Measurements from ENCODE around the gene ANKRD13D. TPM values are rescaled to one million over a fixed set of nuclear protein-coding genes. Genes with fewer than 3 reads are reported as not detected.

The ANKRD13D gene
- total and polyA plus RNA-seq, 2 of the 8 experiments (the other 6 are each of a cell fraction or from before 2014, with no cell fraction given), result 24.9 to 26.5 TPM

- Histone ChIP-seq H2AFZ (ENCODE audit: low read length) (no peak overlapping the region), H3K23me2 (ENCODE audit: low read depth, low read length) (no peaks in the 10 kb centered on the region), H4K8ac (ENCODE audit: extremely low read depth, insufficient read depth, low read length) (no peak overlapping the region; the same call in 1 of the 2 replicates), H3K18ac (ENCODE audit: extremely low read depth, low read length) (no peak overlapping the region), H3K56ac (replicated peaks; ENCODE audit: insufficient read length, low read depth, low read length) (no peak overlapping the region), H3K4me1 (replicated peaks in 1 of 4; ENCODE audit: control insufficient read depth in 3 of 4, insufficient read depth in 4 of 4, low read length in 3 of 4) (no peaks in the 10 kb centered on the region), H3K9ac (replicated peaks in 1 of 4; ENCODE audit: extremely low read depth in 1 of 4, low read depth in 3 of 4, low read length in 3 of 4) (no peak overlapping the region), H4K20me1 (replicated peaks in 1 of 2; ENCODE audit: control insufficient read depth in 1 of 2, insufficient read depth in 2 of 2, low read length in 2 of 2) (no peaks in the 10 kb centered on the region), H4K91ac (replicated peaks; ENCODE audit: insufficient read length, low read length) (no peak overlapping the region), H3K27me3 (replicated peaks in 1 of 4; ENCODE audit: control insufficient read depth in 3 of 4, extremely low read depth in 1 of 4, insufficient read depth in 3 of 4, low read length in 3 of 4) (no peaks in the 10 kb centered on the region), H3K4me2 (ENCODE audit: insufficient read depth in 1 of 2, low read depth in 2 of 2, low read length in 2 of 2) (no peak overlapping the region), H2BK20ac (ENCODE audit: low read length) (no peak overlapping the region), H2AK5ac (ENCODE audit: low read depth, low read length) (no peak overlapping the region), H2BK120ac (replicated peaks; ENCODE audit: low read depth, low read length) (no peak overlapping the region), H3K27ac (ENCODE audit: low read depth, low read length) (no peak overlapping the region), H3K9me3 (ENCODE audit: insufficient read depth in 2 of 2, low read depth in 1 of 2, low read length in 1 of 2) (no peaks in the 10 kb centered on the region), H4K5ac (ENCODE audit: insufficient read length, low read depth, low read length) (no peak overlapping the region), H3K79me2 (ENCODE audit: control insufficient read depth in 1 of 2, insufficient read depth in 2 of 2, low read length in 2 of 2) (no peaks in the 10 kb centered on the region), H2BK12ac (ENCODE audit: low read depth, low read length) (peak overlapping the region; percentile 62; the same call in 1 of the 2 replicates), H3K79me1 (ENCODE audit: low read depth, low read length) (no peaks in the 10 kb centered on the region; the same call in 1 of the 2 replicates), H3K4ac (replicated peaks; ENCODE audit: insufficient read length, low read depth, low read length) (no peak overlapping the region), H3K14ac (ENCODE audit: insufficient read length) (no peak overlapping the region), H2BK15ac (ENCODE audit: low read length) (0 out of 2 replicates have a peak overlapping the region, but pooled peaks have one; percentile 25), H3K36me3 (ENCODE audit: control insufficient read depth in 2 of 4, insufficient read depth in 4 of 4, low read length in 3 of 4) (no peaks in the 10 kb centered on the region), H2BK5ac (ENCODE audit: low read depth, low read length) (no peak overlapping the region), H3K23ac (ENCODE audit: insufficient read length) (no peak overlapping the region), H3K4me3 (ENCODE audit: extremely low read depth in 1 of 4, insufficient read depth in 2 of 4, low read depth in 3 of 4, low read length in 4 of 4) (no peak overlapping the region)
- CTCF ChIA-PET (ENCODE audit: partially characterized antibody), result interaction anchor here (0.7 to 4.7 kb wide), 36 partner anchors 10 to 281 kb away, joined by 3 to 55 read pairs (median 6); partner anchors contain the start of genes CLCF1, PPP1CA and RAD9A
- peak in 2 of 3 experiments; percentile 68 to 86; a peak in 3 of 4 replicates for TF ChIP-seq CTCF (IDR thresholded peaks at IDR 0.05; ENCODE audit: control extremely low read depth in 1 of 3, insufficient read depth in 1 of 3, low read depth in 1 of 3, low read length in 3 of 3)
- no peak for TF ChIP-seq SUZ12 (IDR thresholded peaks at IDR 0.05; ENCODE audit: low read length)
- TF ChIP-seq CBX5 (IDR thresholded peaks at IDR 0.05; ENCODE audit: low read depth, low read length), result no peak
- peak; percentile 55 to 63 for TF ChIP-seq RAD21 (IDR thresholded peaks at IDR 0.05 in 1 of 2, conservative IDR thresholded peaks at IDR 0.05 in 1 of 2; ENCODE audit: low read depth in 2 of 2, low read length in 2 of 2)
- no peak for TF ChIP-seq NRF1 (IDR thresholded peaks at IDR 0.05; ENCODE audit: low read depth, low read length)
- no peak for TF ChIP-seq KDM4A (IDR thresholded peaks at IDR 0.05; ENCODE audit: low read depth, low read length, severe bottlenecking)
- peak; percentile 94 for TF ChIP-seq SP1 (IDR thresholded peaks at IDR 0.05; ENCODE audit: low read depth, low read length)
- 80% methylated on average over 7 of the region's 7 CpGs; no CpG with 5 or more reads in 1 of the 2 experiments for WGBS, 2 experiments (ENCODE audit: extremely low coverage in 1 of 2, insufficient coverage in 1 of 2, insufficient read length in 1 of 2, insufficient replicate concordance in 2 of 2, low coverage in 1 of 2, low lambda C conversion rate in 2 of 2, missing lambda C conversion rate in 1 of 2)
- peak; percentile 19 for FAIRE-seq
- DNase-seq (ENCODE audit: low read depth in 1 of 2, low spot score in 2 of 2), result no peak
- POLR2A ChIA-PET (ENCODE audit: partially characterized antibody), result interaction anchor here (0.6 to 1.7 kb wide), 5 partner anchors 26 to 142 kb away, joined by 3 to 4 read pairs (median 3); no protein-coding TSS in a partner anchor
Observed at GRCh38 chr11:67345920-67346819, 57.1 kb downstream of the ANKRD13D start.
